Right hindlimb (tissue), 1 donor: ENCODE measurements around the gene SF3A1.

Experiments used
- DNase-seq: peaks from one replicate; pipeline ENCODE4 v3.0.0-alpha.2; 2018

SF3A1 gene

GRCh38 chr22:30285176-30285845 lies 71.4 kb downstream of the SF3A1 start:
- no peak for DNase-seq

GRCh38 chr22:30284666-30285065 lies 72.0 kb downstream of the SF3A1 start:
- DNase-seq: no peak

GRCh38 chr22:30284172-30284571 lies 72.5 kb downstream of the SF3A1 start:
- no peak for DNase-seq

- DNase-seq: no peak
Observed at GRCh38 chr22:30283342-30283741, 73.4 kb downstream of the SF3A1 start.

GRCh38 chr22:30282616-30283046 lies 74.1 kb downstream of the SF3A1 start:
- no peak for DNase-seq
